OCI-LY7 (cell line): Measurements from ENCODE around the gene KPTN.

Experiments used
- CTCF ChIP-seq: fragments of 200-600 bp; sonication (generic); conservative IDR thresholded peaks from 2 replicates; pipeline ENCODE4 v1.5.1; 2014; ENCODE audit warnings: mild to moderate bottlenecking, antibody characterized with exemption, low read length, moderate library complexity, mixed read lengths
- EZH2phosphoT487 ChIP-seq: fragments of 200-600 bp; sonication (generic); IDR thresholded peaks from 2 replicates; pipeline ENCODE4 v1.6.1; 2018; ENCODE audit warnings: low read depth, borderline replicate concordance, mild to moderate bottlenecking, mixed run types, antibody characterized with exemption, low read length, moderate library complexity, mixed read lengths

GRCh38 chr19:47427241-47428176 is 56.5 kb downstream of the KPTN start:
- TF ChIP-seq CTCF (peak; percentile 89), EZH2phosphoT487 (no peak)
